HepG2 (cell line): Measurements from ENCODE around the gene KMT2E. TPM values are rescaled to one million over a fixed set of nuclear protein-coding genes. Genes with fewer than 3 reads are reported as not detected.

Source experiments
- ATAC-seq: fragments of 200-7000 bp; cut with Tn5 transposase; 3 replicates; pipeline ENCODE4 v1.9.1; 2020; ENCODE audit warnings: mild to moderate bottlenecking, moderate library complexity
- BruUV-seq: library from RNA; stranded (reverse); fragments of 400-500 nt; replicated peaks from 2 replicates; lab custom pipeline; 2021; lab: Mats Ljungman, UMichigan
- CTCF ChIA-PET: fragments of 300-600 bp; formaldehyde crosslinking; extraction: SDS; loops from one replicate; lab custom pipeline; 2021; ENCODE audit warnings: low total read pairs, inconsistent platforms, low intra/inter-chr PET ratio; lab: Yijun Ruan, JAX
- POLR2A ChIA-PET: fragments of 350-600 bp; sonication (Branson Sonifier 250); formaldehyde crosslinking; loops from one replicate; lab custom pipeline; 2020; ENCODE audit warnings: antibody characterized with exemption, inconsistent platforms; lab: Yijun Ruan, JAX
- DNase-seq: peaks from one replicate; pipeline ENCODE4 v3.0.0-alpha.2; 2015; ENCODE audit warnings: low spot score
- FAIRE-seq: peaks from 3 replicates; lab custom pipeline; 2011; peaks lifted over from hg19 to GRCh38; lab: Jason Lieb, UNC
- H2AFZ ChIP-seq: one replicate; pipeline ENCODE4 v1.6.1; 2011; ENCODE audit warnings: low read length, inconsistent platforms
- H3K27ac ChIP-seq: fragments of 300-600 bp; 3 replicates; pipeline ENCODE4 v1.8.0; 2011; ENCODE audit warnings: mixed run types, mild to moderate bottlenecking, mixed read lengths, low read length, inconsistent platforms; ENCODE audit not compliant: insufficient read depth; ENCODE audit errors: extremely low read length
- H3K27me3 ChIP-seq, 2 experiments: fragments of 200-600 bp in 1 of 2; 2 replicates in 1 of 2; 3 replicates in 1 of 2; pipeline versions ENCODE4 v1.6.0 to v1.8.0; 2011; ENCODE audit warnings: low read length in 2 of 2, mild to moderate bottlenecking in 2 of 2, moderate library complexity in 2 of 2, inconsistent platforms in 1 of 2; ENCODE audit not compliant: insufficient read depth in 2 of 2, control insufficient read depth in 1 of 2
- H3K36me3 ChIP-seq, 2 experiments: fragments of 200-600 bp in 1 of 2; replicated peaks in 1 of 2; 2 replicates in 1 of 2; 3 replicates in 1 of 2; pipeline versions ENCODE4 v1.5.1 to v1.8.0; 2011; ENCODE audit warnings: low read length in 2 of 2, inconsistent platforms in 1 of 2; ENCODE audit not compliant: insufficient read depth in 2 of 2, control insufficient read depth in 1 of 2
- H3K4me1 ChIP-seq: 2 replicates; pipeline ENCODE4 v1.5.1; 2012; ENCODE audit warnings: low read length, inconsistent platforms; ENCODE audit not compliant: insufficient read depth
- H3K4me2 ChIP-seq: 2 replicates; pipeline ENCODE4 v1.6.0; 2011; ENCODE audit warnings: low read depth, low read length, inconsistent platforms
- H3K4me3 ChIP-seq, 3 experiments: fragments of 200-600 bp in 1 of 3; sonication (generic), shearing (Covaris generic) in 1 of 3; replicated peaks in 1 of 3; 2 replicates each; pipeline ENCODE4 v1.5.1; 2011 to 2016; ENCODE audit warnings: low read length in 3 of 3, inconsistent platforms in 2 of 3, low read depth in 2 of 3, mild to moderate bottlenecking in 2 of 3, control low read depth in 1 of 3, mixed read lengths in 1 of 3; ENCODE audit not compliant: insufficient read depth in 1 of 3
- H3K79me2 ChIP-seq: one replicate; pipeline ENCODE4 v1.6.1; 2011; ENCODE audit warnings: low read length, inconsistent platforms; ENCODE audit not compliant: insufficient read depth
- H3K9ac ChIP-seq: 2 replicates; pipeline ENCODE4 v1.6.0; 2011; ENCODE audit warnings: mild to moderate bottlenecking, low read depth, low read length, inconsistent platforms; ENCODE audit not compliant: insufficient read depth
- H3K9me3 ChIP-seq: 2 replicates; pipeline ENCODE4 v1.5.1; 2012; ENCODE audit warnings: mild to moderate bottlenecking, low read length
- H4K20me1 ChIP-seq: 2 replicates; pipeline ENCODE4 v1.6.0; 2011; ENCODE audit warnings: inconsistent platforms, mild to moderate bottlenecking, low read length, moderate library complexity; ENCODE audit not compliant: insufficient read depth
- HNRNPK ChIP-seq: fragments of 200-400 bp; formaldehyde crosslinking; IDR thresholded peaks from 2 replicates; pipeline ENCODE4 v1.6.1; 2018; ENCODE audit warnings: low read length, low read depth, moderate library complexity, mild to moderate bottlenecking; ENCODE audit not compliant: poor library complexity, severe bottlenecking
- HNRNPLL ChIP-seq: fragments of 200-400 bp; formaldehyde crosslinking; IDR thresholded peaks from 2 replicates; pipeline ENCODE4 v1.6.1; 2017; ENCODE audit warnings: mild to moderate bottlenecking, low read depth, low read length; ENCODE audit not compliant: poor library complexity, severe bottlenecking
- PCBP1 ChIP-seq: fragments of 200-400 bp; formaldehyde crosslinking; IDR thresholded peaks from 2 replicates; pipeline ENCODE4 v1.6.1; 2017; ENCODE audit warnings: mild to moderate bottlenecking, low read depth, low read length, borderline replicate concordance
- PCBP2 ChIP-seq: fragments of 200-400 bp; formaldehyde crosslinking; optimal IDR thresholded peaks from 2 replicates; pipeline ENCODE3; 2018; ENCODE audit warnings: low read length, low read depth; ENCODE audit not compliant: poor library complexity, severe bottlenecking
- RFXANK ChIP-seq: IDR thresholded peaks from 2 replicates; pipeline ENCODE4 v1.6.1; 2016
- SRSF1 ChIP-seq: fragments of 200-400 bp; formaldehyde crosslinking; optimal IDR thresholded peaks from 2 replicates; pipeline ENCODE3; 2017; ENCODE audit warnings: mild to moderate bottlenecking, low read depth, low read length, moderate library complexity
- ZNF574 ChIP-seq: sonication (generic); formaldehyde crosslinking; IDR thresholded peaks from 2 replicates; pipeline ENCODE4 v1.4.0; 2020; ENCODE audit warnings: missing genetic modification reagents
- ZNF672 ChIP-seq: sonication (generic); formaldehyde crosslinking; IDR thresholded peaks from 2 replicates; pipeline ENCODE4 v1.8.1; 2022; ENCODE audit warnings: missing genetic modification reagents
- ZNF784 ChIP-seq: sonication (generic); formaldehyde crosslinking; IDR thresholded peaks from 2 replicates; pipeline ENCODE4 v1.5.1; 2020; ENCODE audit warnings: missing genetic modification reagents, mild to moderate bottlenecking, borderline replicate concordance
- WGBS: methylation state at CpG from one replicate; pipeline ENCODE4 v1.1.6; 2017; ENCODE audit warnings: low lambda C conversion rate; 5-methylcytosine and 5-hydroxymethylcytosine counted together
- in situ Hi-C: cut with HindIII; loops from 2 replicates; pipeline ENCODE4 v1.10.0; 2017; ENCODE audit warnings: low pct_unique_long_range_greater_than_20kb; ENCODE audit not compliant: extremely low pct_ligation_motif_present
- intact Hi-C: fragments of 100-400 bp; cut with micrococcal nuclease; formaldehyde crosslinking; loops from one replicate; pipeline ENCODE4 v1.10.0; 2022; ENCODE audit not compliant: unreplicated experiment
- polyA plus RNA-seq, 8 experiments: library from polyadenylated mRNA; depleted of rRNA in 3 of 8; stranded (reverse) in 7 of 8; unstranded in 1 of 8; fragments of >200 nt; fragmentation: Illumina TruSeq in 4 of 8; extraction: Trizol in 4 of 8; gene quantifications; 2 replicates each; pipeline versions ENCODE4 v1.2.1 to v1.2.3, GENCODE V29; 2011 to 2016; ENCODE audit warnings: low read depth in 4 of 8, missing spikeins in 1 of 8, mixed read lengths in 1 of 8; ENCODE audit not compliant: insufficient read depth in 1 of 8
- total RNA-seq, 5 experiments: library from RNA; depleted of rRNA; stranded (reverse); fragments of >200 nt; fragmentation: Illumina TruSeq; extraction: Trizol; gene quantifications; 2 replicates each; pipeline ENCODE4 v1.2.3, GENCODE V29; 2016; ENCODE audit warnings: low read depth in 1 of 5

KMT2E gene
- total and polyA plus RNA-seq, 2 of the 13 experiments (the other 11 are each of a cell fraction or from before 2014, with no cell fraction given), result 6.3 to 24.4 TPM

DNA sequence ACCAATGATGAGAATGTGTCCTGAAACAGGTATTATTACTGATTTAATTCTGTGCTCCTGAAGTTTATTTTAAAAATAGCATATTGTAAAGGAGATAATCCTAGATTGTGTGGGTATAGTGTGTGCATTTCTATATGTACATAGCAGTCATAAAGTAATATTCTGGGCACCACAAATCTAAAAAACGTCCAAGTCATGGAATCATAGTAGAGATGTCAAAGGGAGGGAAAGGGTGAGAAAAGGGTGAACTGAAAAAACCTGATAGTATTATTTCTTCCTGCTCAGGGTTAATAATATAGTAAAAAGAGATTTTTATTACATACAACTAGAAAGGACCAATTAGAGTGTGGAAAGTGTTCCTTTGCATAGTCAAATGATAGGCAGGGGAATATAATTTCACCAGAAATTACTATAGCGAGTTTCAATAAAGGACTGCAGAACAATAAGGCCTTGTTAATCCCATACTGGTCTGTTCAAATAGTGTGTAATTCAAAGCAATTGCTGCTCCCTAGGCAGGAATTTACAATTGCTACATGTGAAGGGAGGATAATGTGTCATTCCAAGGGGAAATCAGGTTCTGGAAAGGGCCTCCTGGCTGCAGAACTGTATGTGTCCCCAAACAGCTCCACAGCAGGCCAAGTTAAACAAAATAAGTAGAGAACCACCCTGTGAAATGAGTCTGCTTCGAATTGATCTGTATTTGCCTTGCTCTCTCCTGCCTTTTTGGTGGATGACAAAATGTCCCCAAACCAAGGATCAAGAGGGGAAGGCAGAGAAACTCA lies 42.5 kb upstream of the KMT2E start (continued):
- no peak for TF ChIP-seq ZNF784 (CRISPR knock-in tag)

- Histone ChIP-seq H2AFZ (no peak overlapping the region), H3K4me1 (no peaks in the 10 kb centered on the region), H3K9me3 (no peaks in the 10 kb centered on the region), H3K36me3 (no peaks in the 10 kb centered on the region), H4K20me1 (no peaks in the 10 kb centered on the region), H3K9ac (no peak overlapping the region), H3K4me2 (no peak overlapping the region), H3K27me3 (no peaks in the 10 kb centered on the region), H3K4me3 (no peak overlapping the region), H3K27ac (no peak overlapping the region), H3K79me2 (no peaks in the 10 kb centered on the region)
- ATAC-seq (no peak), FAIRE-seq (no peak), DNase-seq (no peak)
- intact Hi-C loops, result no loop called here
- in situ Hi-C loops, result no loop called here
- TF ChIP-seq RFXANK (CRISPR knock-in tag), result no peak
- BruUV-seq, result no TSS peak
- WGBS, result 74% methylated on average over 5 of the region's 5 CpGs
- ChIA-PET CTCF (no interaction called here), POLR2A (no interaction called here)
These were observed 41.5 kb upstream of the KMT2E start for GRCh38 chr7:104972500-104972899.

DNA sequence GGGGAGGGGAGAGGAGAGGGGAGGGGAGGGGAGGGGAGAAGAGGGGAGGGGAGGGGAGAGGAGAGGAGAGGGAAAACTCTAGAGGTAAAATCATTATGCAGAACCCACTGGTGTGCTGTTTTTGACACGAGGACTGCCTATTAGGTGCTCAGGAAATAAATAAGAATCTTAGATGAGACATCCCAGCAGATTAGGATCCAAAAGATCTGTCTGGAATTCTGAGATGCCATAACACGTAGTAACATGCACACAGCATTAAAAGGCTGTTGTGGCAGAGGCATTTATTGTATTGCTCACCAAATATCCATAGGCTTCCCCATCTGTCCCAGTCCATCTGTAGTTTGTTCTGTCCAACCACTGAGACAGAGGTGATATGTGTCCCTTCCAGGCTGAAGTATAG lies 40.8 kb upstream of the KMT2E start:
- 58% methylated on average over 2 of the region's 2 CpGs for WGBS
- Histone ChIP-seq H2AFZ (no peak overlapping the region), H3K9me3 (no peaks in the 10 kb centered on the region), H3K27me3 (no peaks in the 10 kb centered on the region), H3K79me2 (no peaks in the 10 kb centered on the region), H4K20me1 (no peaks in the 10 kb centered on the region), H3K4me3 (no peak overlapping the region), H3K4me2 (no peak overlapping the region), H3K4me1 (no peaks in the 10 kb centered on the region), H3K27ac (no peak overlapping the region), H3K9ac (no peak overlapping the region), H3K36me3 (no peaks in the 10 kb centered on the region)
- in situ Hi-C loops, result no loop called here
- TF ChIP-seq HNRNPK, result peak; percentile 92
- no peak for TF ChIP-seq ZNF672 (CRISPR knock-in tag)
- TF ChIP-seq PCBP1, result 0 out of 2 replicates have a peak, but pooled peaks have one; percentile 29
- peak; percentile 64 for TF ChIP-seq PCBP2
- no peak for TF ChIP-seq ZNF574 (CRISPR knock-in tag)
- no peak for TF ChIP-seq SRSF1
- no peak for TF ChIP-seq HNRNPLL
- no TSS peak for BruUV-seq
- ChIA-PET POLR2A (no interaction called here), CTCF (no interaction called here)
- FAIRE-seq (no peak), DNase-seq (no peak), ATAC-seq (no peak)
- intact Hi-C loops, result no loop called here
